ENCODE data around the gene CATSPERZ.

DNA sequence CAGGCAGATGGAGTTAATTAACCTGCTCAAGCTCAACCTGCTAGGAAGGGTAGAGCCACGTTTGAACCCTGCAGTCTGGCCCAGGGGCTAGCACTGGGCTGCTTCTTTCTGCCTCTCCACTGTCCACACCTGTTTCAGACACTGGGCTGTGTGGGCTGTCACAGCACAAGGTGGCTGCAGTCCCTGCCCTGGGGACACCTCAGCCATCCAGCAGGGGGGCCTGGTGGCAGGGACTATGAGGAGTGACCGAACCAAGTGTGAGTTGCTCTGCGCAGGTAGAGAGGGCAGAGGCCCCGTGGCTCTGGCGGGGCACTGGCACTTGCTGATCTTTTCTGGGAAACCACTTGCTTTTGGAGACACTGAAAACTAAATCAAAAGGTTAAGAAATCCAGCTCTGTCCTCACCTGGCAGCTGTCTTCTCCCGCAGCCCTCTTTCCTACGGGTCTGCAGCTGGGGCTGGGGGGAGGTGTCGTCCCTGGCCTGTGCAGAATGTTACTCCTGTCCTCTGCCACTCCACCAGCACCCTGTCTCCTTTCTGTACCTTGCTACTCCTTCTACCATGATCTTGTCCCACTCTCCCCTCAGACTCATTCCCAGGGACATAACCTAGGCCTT lies 21.5 kb upstream of the CATSPERZ start:
- TF ChIP-seq POLR2A (IDR thresholded peaks at IDR 0.05; ENCODE audit: low read length), result no peak
- no peak for TF ChIP-seq GATA1 (IDR thresholded peaks at IDR 0.05; ENCODE audit: low read depth, low read length)
